ENCODE results near the gene CCT7.

- no peak for TF ChIP-seq GATA1 (IDR thresholded peaks at IDR 0.05; ENCODE audit: low read depth, low read length)
- peak; percentile 48 for TF ChIP-seq POLR2A (IDR thresholded peaks at IDR 0.05; ENCODE audit: low read length)
These were observed 19.7 kb upstream of the CCT7 start, which contains the start of gene SMYD5 for GRCh38 chr2:73214120-73215035.

Data from erythroblast (primary cell).